ENCODE data around the gene BCAS4. TPM values are rescaled to one million over a fixed set of nuclear protein-coding genes. Genes with fewer than 3 reads are reported as not detected.
A peak's percentile ranks its signal among the peaks of the same experiment; 100 is the strongest.

Gene BCAS4
- total and polyA plus RNA-seq, 3 donors from 2014 or later = 5.8 to 10.8 (median 7.6) TPM

GRCh38 chr20:50817776-50818172 lies 22.9 kb downstream of the BCAS4 start:
- no peak for DNase-seq
- Histone ChIP-seq H3K27ac (peak overlapping the region; percentile 21 to 55), H3K27me3 (no peaks in the 10 kb centered on the region), H3K4me1 (peaks cover 5% of the 10 kb centered on the region), H3K36me3 (ENCODE audit: low read depth, missing control alignments) (no peaks in the 10 kb centered on the region), H3K4me3 (no peak overlapping the region), H3K9me3 (no peaks in the 10 kb centered on the region)
- TF ChIP-seq POLR2A (IDR thresholded peaks at IDR 0.05) (no peak), CTCF (IDR thresholded peaks at IDR 0.05) (no peak)
- intact Hi-C loops (cut with DNase I; ENCODE audit: low total_unique reads) = no loop called here
- 76 to 83% methylated on average over 10 of the region's 10 CpGs for WGBS, 2 donors

GRCh38 chr20:50819349-50819748 lies 24.5 kb downstream of the BCAS4 start:
- Histone ChIP-seq H3K27me3 (no peaks in the 10 kb centered on the region), H3K27ac (no peak overlapping the region), H3K36me3 (ENCODE audit: low read depth, missing control alignments) (no peaks in the 10 kb centered on the region), H3K9me3 (no peaks in the 10 kb centered on the region), H3K4me1 (peaks cover 11% of the 10 kb centered on the region), H3K4me3 (no peak overlapping the region)
- DNase-seq = no peak
- WGBS, 2 donors = 96 to 100% methylated on average over 3 to 8 of the region's 8 CpGs
- no peak for TF ChIP-seq CTCF (IDR thresholded peaks at IDR 0.05)
- no peak for TF ChIP-seq POLR2A (IDR thresholded peaks at IDR 0.05)
- intact Hi-C loops (cut with DNase I; ENCODE audit: low total_unique reads) = no loop called here

GRCh38 chr20:50820515-50821256 lies 25.8 kb downstream of the BCAS4 start:
- TF ChIP-seq POLR2A (IDR thresholded peaks at IDR 0.05) = no peak
- TF ChIP-seq CTCF (IDR thresholded peaks at IDR 0.05) = no peak
- intact Hi-C loops (cut with DNase I; ENCODE audit: low total_unique reads) = no loop called here
- Histone ChIP-seq H3K27me3 (no peaks in the 10 kb centered on the region), H3K27ac (no peak overlapping the region), H3K4me1 (peaks cover 25% of the 10 kb centered on the region), H3K9me3 (no peaks in the 10 kb centered on the region), H3K4me3 (no peak overlapping the region), H3K36me3 (ENCODE audit: low read depth, missing control alignments) (no peaks in the 10 kb centered on the region)
- 91 to 95% methylated on average over 14 to 16 of the region's 16 CpGs for WGBS, 2 donors
- DNase-seq = no peak

GRCh38 chr20:50821257-50821921 lies 26.5 kb downstream of the BCAS4 start:
- intact Hi-C loops (cut with DNase I; ENCODE audit: low total_unique reads) = no loop called here
- H3K4me1 ChIP-seq = peaks cover 32% of the 10 kb centered on the region
- H3K27me3 ChIP-seq = no peaks in the 10 kb centered on the region
- no peaks in the 10 kb centered on the region for H3K9me3 ChIP-seq
- TF ChIP-seq POLR2A (IDR thresholded peaks at IDR 0.05) (no peak), CTCF (IDR thresholded peaks at IDR 0.05) (no peak)
- H3K27ac ChIP-seq = no peak overlapping the region
- no peak overlapping the region for H3K4me3 ChIP-seq
- H3K36me3 ChIP-seq (ENCODE audit: low read depth, missing control alignments) = no peaks in the 10 kb centered on the region
- no peak for DNase-seq
- WGBS, 2 donors = 84 to 85% methylated on average over 8 of the region's 8 CpGs
